Esophagus squamous epithelium (tissue), 4 donors: ENCODE data around the gene ZFHX3.

Experiments
- POLR2A ChIP-seq, 4 donors: fragments of 450-650 bp; IDR thresholded peaks; one replicate each; pipeline ENCODE4 v1.6.1; 2017; ENCODE audit warnings: antibody characterized with exemption in 4 of 4, mild to moderate bottlenecking in 4 of 4, moderate library complexity in 3 of 4
- TF ChIP-seq, protein P1 (sequence below), 6 experiments: fragments of 450-650 bp in 4 of 6; fragments of 200-600 bp in 2 of 6; sonication (generic) in 2 of 6; IDR thresholded peaks; one replicate each; pipeline ENCODE4 v1.5.1; 2016 to 2019; ENCODE audit warnings: antibody characterized with exemption in 6 of 6, mild to moderate bottlenecking in 4 of 6, moderate library complexity in 4 of 6

- TF ChIP-seq, protein P1, sequence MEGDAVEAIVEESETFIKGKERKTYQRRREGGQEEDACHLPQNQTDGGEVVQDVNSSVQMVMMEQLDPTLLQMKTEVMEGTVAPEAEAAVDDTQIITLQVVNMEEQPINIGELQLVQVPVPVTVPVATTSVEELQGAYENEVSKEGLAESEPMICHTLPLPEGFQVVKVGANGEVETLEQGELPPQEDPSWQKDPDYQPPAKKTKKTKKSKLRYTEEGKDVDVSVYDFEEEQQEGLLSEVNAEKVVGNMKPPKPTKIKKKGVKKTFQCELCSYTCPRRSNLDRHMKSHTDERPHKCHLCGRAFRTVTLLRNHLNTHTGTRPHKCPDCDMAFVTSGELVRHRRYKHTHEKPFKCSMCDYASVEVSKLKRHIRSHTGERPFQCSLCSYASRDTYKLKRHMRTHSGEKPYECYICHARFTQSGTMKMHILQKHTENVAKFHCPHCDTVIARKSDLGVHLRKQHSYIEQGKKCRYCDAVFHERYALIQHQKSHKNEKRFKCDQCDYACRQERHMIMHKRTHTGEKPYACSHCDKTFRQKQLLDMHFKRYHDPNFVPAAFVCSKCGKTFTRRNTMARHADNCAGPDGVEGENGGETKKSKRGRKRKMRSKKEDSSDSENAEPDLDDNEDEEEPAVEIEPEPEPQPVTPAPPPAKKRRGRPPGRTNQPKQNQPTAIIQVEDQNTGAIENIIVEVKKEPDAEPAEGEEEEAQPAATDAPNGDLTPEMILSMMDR (IDR thresholded peaks at IDR 0.05), result no peak
- no peak for TF ChIP-seq POLR2A (IDR thresholded peaks at IDR 0.05)
Observed at GRCh38 chr16:73021866-73022495, 25.9 kb downstream of the ZFHX3 start.
